Right atrium auricular region (tissue), 2 donors: ENCODE data around the gene TSPYL1. TPM values are rescaled to one million over a fixed set of nuclear protein-coding genes. Genes with fewer than 3 reads are reported as not detected.
A peak's percentile ranks its signal among the peaks of the same experiment; 100 is the strongest.
"Not testable (repeated sequence)": the region's sequence is repeated elsewhere in the genome, so short reads cannot be mapped to it uniquely, and the experiment has no call there.

Source experiments
- DNase-seq: peaks from one replicate; pipeline ENCODE4 v3.0.0-alpha.2; 2019; ENCODE audit warnings: low spot score
- H3K27ac ChIP-seq, 2 donors: fragments of 200-600 bp; sonication (generic); 1 replicate in 1 of 2; 2 replicates in 1 of 2; pipeline ENCODE4 v1.5.1; 2016 to 2019
- H3K27me3 ChIP-seq, 2 donors: fragments of 200-600 bp; sonication (generic); one replicate each; pipeline versions ENCODE4 v1.5.1 to v1.6.0; 2017 to 2019
- H3K36me3 ChIP-seq: fragments of 200-600 bp; sonication (generic); one replicate; pipeline ENCODE4 v1.5.1; 2016
- H3K4me1 ChIP-seq, 2 donors: fragments of 200-600 bp; sonication (generic); one replicate each; pipeline versions ENCODE4 v1.5.1 to v1.6.0; 2017 to 2019
- H3K4me3 ChIP-seq, 2 donors: fragments of 200-600 bp; sonication (generic); 1 replicate in 1 of 2; 2 replicates in 1 of 2; pipeline ENCODE4 v1.5.1; 2017 to 2019; ENCODE audit warnings: mild to moderate bottlenecking in 1 of 2, moderate library complexity in 1 of 2
- H3K9me3 ChIP-seq, 2 donors: fragments of 200-600 bp; sonication (generic); one replicate each; pipeline ENCODE4 v1.5.1; 2019
- total RNA-seq, 2 donors: library from RNA; depleted of rRNA; stranded (reverse); fragments of >200 nt; gene quantifications; one replicate each; pipeline ENCODE4 v1.1.0, GENCODE V29; 2016
- TF ChIP-seq, protein P1 (sequence below), 2 donors: fragments of 200-600 bp; sonication (generic); IDR thresholded peaks; one replicate each; pipeline ENCODE4 v1.5.1; 2019; ENCODE audit warnings: antibody characterized with exemption in 2 of 2

TSPYL1 gene
- total RNA-seq, 2 donors from 2014 or later, result 79.3 to 87.5 TPM

DNA sequence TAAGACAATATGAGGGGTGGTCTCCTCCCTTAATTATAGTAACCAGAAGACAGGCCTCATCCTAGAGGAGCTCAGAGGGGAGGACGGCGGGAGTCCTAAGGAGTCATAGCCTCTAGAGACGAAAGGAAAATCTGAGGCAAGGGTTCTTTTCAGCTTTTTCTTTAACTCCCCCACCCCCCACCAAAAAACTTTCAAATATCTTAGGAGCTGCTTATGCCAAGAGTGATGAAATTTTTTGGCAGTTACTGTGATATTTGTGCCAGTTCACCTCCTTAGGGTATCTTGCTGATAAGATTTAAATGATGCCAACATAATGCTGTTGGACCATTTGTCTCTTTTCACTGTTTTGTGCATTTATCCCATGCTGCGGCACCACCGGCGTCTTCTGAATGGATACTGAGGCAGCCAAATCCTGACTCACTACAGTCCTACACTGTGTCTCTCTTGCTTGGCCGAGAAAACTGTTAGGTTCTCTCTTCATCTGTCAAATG lies 46.5 kb upstream of the TSPYL1 start:
- TF ChIP-seq, protein P1, sequence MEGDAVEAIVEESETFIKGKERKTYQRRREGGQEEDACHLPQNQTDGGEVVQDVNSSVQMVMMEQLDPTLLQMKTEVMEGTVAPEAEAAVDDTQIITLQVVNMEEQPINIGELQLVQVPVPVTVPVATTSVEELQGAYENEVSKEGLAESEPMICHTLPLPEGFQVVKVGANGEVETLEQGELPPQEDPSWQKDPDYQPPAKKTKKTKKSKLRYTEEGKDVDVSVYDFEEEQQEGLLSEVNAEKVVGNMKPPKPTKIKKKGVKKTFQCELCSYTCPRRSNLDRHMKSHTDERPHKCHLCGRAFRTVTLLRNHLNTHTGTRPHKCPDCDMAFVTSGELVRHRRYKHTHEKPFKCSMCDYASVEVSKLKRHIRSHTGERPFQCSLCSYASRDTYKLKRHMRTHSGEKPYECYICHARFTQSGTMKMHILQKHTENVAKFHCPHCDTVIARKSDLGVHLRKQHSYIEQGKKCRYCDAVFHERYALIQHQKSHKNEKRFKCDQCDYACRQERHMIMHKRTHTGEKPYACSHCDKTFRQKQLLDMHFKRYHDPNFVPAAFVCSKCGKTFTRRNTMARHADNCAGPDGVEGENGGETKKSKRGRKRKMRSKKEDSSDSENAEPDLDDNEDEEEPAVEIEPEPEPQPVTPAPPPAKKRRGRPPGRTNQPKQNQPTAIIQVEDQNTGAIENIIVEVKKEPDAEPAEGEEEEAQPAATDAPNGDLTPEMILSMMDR (IDR thresholded peaks at IDR 0.05), result no peak
- Histone ChIP-seq H3K36me3 (no peaks in the 10 kb centered on the region), H3K27me3 (no peaks in the 10 kb centered on the region), H3K4me3 (no peak overlapping the region), H3K9me3 (no peaks in the 10 kb centered on the region), H3K27ac (peak overlapping the region; percentile 41 to 61), H3K4me1 (peaks cover 0 to 44% of the 10 kb centered on the region in 2 donors)
- no peak for DNase-seq

DNA sequence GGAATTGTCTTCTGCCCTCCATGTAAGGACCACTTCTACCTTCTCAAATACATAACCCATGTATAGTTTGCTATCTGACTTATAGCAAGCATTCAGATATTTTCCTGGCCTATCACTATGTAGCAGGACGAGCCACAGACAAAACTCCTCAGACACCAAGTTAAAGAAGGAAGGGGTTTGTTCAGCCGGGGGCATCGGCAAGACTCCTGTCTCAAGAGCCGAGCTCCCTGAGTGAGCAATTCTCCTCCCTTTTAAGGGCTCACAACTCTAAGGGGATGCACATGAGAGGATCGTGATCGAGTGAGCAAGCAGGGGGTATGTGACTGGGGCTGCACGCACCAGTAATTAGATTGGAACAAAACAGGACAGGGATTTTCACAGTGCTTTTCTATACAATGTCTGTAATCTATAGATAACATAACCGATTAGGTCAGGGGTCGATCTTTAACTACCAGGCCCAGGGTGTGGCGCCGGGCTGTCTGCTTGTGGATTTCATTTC lies 46.0 kb upstream of the TSPYL1 start:
- DNase-seq, H3K4me3 ChIP-seq, H3K9me3 ChIP-seq, H3K27me3 ChIP-seq, H3K36me3 ChIP-seq: not testable (repeated sequence)
- Histone ChIP-seq H3K4me1 (peaks cover 0 to 44% of the 10 kb centered on the region in 2 donors), H3K27ac (peak overlapping the region in 1 of 2 donors; percentile 61)

DNA sequence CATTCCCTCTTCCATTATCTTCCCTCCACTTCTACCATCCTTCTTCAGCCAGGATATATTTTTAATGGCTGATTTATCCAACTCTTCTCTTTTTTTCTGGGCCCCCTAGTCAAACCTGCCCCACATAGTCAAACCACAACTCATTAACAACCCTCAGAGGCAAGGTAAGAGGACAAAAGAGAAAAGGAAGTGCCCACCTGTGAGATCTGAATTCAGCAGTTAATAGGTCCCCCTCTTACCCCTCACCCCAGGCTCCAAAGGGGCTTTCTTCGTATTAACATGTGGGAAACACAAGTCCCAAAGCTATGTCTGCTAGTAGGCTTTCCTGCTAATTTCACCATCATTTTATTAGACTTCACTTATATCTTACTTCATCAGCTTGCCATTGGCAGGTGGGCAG lies 44.1 kb upstream of the TSPYL1 start:
- Histone ChIP-seq H3K36me3 (no peaks in the 10 kb centered on the region), H3K4me1 (peaks cover 0 to 40% of the 10 kb centered on the region in 2 donors), H3K4me3 (no peak overlapping the region), H3K27ac (peak overlapping the region in 1 of 2 donors; percentile 55), H3K27me3 (no peaks in the 10 kb centered on the region), H3K9me3 (no peaks in the 10 kb centered on the region)
- TF ChIP-seq, protein P1 (IDR thresholded peaks at IDR 0.05), result no peak
- DNase-seq, result no peak

DNA sequence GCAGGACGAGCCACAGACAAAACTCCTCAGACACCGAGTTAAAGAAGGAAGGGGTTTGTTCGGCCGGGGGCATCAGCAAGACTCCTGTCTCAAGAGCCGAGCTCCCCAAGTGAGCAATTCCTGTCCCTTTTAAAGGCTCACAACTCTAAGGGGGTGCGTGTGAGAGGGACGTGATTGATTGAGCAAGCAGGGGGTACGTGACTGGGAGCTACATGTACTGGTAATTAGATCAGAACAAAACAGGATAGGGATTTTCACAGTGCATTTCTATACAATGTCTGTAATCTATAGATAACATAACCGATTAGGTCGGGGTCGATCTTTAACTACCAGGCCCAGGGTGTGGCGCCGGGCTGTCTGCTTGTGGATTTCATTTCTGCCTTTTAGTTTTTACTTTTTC lies 42.2 kb upstream of the TSPYL1 start:
- H3K27ac ChIP-seq, result peak overlapping the region; percentile 5 to 55
- not testable (repeated sequence) for DNase-seq, H3K27me3 ChIP-seq, H3K4me3 ChIP-seq, H3K9me3 ChIP-seq, H3K36me3 ChIP-seq
- peaks cover 0 to 21% of the 10 kb centered on the region in 2 donors for H3K4me1 ChIP-seq

DNA sequence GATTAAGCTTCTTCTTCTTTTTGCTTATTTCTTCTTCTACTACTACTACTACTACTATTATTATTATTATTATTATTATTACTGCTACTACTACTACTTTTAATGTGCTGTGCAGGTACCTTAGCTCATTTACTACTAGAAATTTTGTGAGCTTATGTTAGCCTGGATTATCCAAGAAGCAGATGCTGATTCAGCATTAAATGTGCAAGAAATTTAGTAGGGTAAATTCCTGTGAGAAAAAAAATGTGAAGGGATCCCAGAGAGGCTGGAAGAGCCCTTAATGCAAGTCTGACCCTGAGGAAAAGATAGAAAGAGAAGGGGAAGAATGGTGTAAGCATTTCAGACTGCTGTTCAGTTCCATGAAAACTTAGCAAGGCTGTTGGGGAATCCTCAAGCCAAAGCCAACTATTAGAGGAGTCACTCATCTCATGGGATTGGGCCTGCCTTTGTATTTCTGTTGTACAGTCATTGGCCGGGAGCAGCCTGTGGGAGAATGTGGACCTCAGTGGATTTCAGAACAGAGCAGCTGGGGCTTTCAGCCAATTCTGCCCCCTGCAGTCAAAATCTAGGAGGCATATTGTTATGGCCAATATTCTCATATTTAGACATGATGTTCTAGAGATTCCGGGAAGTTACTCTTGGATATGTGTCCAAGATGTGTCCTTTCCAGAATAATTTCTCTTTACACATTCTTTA lies 37.2 kb upstream of the TSPYL1 start:
- Histone ChIP-seq H3K27ac (no peak overlapping the region), H3K36me3 (no peaks in the 10 kb centered on the region), H3K9me3 (no peaks in the 10 kb centered on the region), H3K4me1 (peaks cover 0 to 25% of the 10 kb centered on the region in 2 donors), H3K4me3 (no peak overlapping the region), H3K27me3 (no peaks in the 10 kb centered on the region)
- DNase-seq, result peak; percentile 81
- TF ChIP-seq, protein P1 (IDR thresholded peaks at IDR 0.05), result no peak

DNA sequence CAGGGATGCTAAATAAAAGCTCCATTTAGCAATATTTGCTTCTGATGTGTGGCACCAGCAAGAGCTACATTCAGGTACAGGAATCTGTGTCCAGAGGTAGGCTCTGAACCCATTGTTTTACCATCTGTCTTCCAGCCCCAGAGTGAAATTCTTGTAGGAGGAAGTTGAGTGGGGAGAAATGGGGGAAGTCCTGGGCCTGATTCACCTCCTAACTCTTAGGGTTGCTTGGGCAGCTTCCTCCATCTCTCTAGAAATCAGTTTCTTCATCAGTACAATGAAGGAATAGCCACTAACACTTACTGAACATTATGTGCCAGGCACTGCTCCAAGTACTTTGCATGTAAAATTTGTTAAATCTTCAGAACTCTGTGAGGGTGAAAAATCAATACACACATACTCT lies 35.1 kb upstream of the TSPYL1 start:
- Histone ChIP-seq H3K27ac (no peak overlapping the region), H3K9me3 (no peaks in the 10 kb centered on the region)
- TF ChIP-seq, protein P1 (IDR thresholded peaks at IDR 0.05), result no peak

More for the DNA sequence above, 35.1 kb upstream of the TSPYL1 start:
- Histone ChIP-seq H3K4me1 (peaks cover 0 to 25% of the 10 kb centered on the region in 2 donors), H3K36me3 (no peaks in the 10 kb centered on the region), H3K27me3 (no peaks in the 10 kb centered on the region), H3K4me3 (no peak overlapping the region)
- DNase-seq, result no peak
